ENCODE data around the gene TUBB.
"Not testable (repeated sequence)": the region's sequence is repeated elsewhere in the genome, so short reads cannot be mapped to it uniquely, and the experiment has no call there.

TUBB gene

DNA sequence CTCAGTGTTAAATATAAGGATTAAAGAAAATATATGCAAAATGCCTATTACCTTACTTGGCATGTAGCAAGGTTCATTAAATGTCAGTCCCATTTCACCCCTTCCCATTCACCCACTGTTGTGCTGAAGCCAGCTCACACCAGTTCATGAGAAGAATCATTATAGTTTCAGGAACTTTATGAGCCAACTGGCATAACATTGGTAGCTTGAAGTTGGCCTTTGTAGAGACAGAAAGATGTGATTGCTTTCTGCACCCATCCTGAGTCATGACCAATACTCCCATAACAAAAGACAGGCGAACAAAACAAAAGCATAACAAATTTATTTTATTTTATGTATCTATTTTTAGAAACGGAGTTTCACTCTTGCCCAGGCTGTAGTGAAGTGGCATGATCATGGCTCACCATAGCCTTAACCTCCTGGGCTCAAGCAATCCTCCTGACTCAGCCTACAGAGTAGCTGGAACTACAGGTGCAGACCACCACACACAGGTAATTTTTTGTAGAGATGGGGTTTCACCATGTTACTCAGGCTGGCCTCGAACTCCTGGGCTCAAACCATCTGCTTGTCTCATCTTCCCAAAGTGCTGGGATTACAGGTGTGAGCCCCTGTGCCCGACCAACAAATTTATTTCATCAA is 41.8 kb downstream of the TUBB start:
- peaks cover 10% of the 10 kb centered on the region for H3K27me3 ChIP-seq (replicated peaks; ENCODE audit: insufficient read depth, low read length)
- no peak overlapping the region for H3K27ac ChIP-seq (ENCODE audit: low read length)
- no peak overlapping the region for H3K4me2 ChIP-seq (ENCODE audit: low read depth, low read length)
- no peak for DNase-seq
- H3K9me3 ChIP-seq (replicated peaks; ENCODE audit: insufficient read depth, low read length), result no peaks in the 10 kb centered on the region
- no peaks in the 10 kb centered on the region for H3F3A ChIP-seq (ENCODE audit: insufficient read depth, low read length)
- H3K4me3 ChIP-seq (ENCODE audit: low read length), result no peak overlapping the region
- H4K20me1 ChIP-seq (ENCODE audit: insufficient read depth, low read length), result no peaks in the 10 kb centered on the region
- H3K79me2 ChIP-seq (ENCODE audit: low read length), result no peaks in the 10 kb centered on the region
- no peak overlapping the region for H2AFZ ChIP-seq (ENCODE audit: low read length)
- TF ChIP-seq EZH2 (optimal IDR thresholded peaks at IDR 0.05; ENCODE audit: low read depth, low read length) (no peak), EZH2phosphoT487 (IDR thresholded peaks at IDR 0.05; ENCODE audit: low read length) (no peak)
- TF ChIP-seq, protein P1, sequence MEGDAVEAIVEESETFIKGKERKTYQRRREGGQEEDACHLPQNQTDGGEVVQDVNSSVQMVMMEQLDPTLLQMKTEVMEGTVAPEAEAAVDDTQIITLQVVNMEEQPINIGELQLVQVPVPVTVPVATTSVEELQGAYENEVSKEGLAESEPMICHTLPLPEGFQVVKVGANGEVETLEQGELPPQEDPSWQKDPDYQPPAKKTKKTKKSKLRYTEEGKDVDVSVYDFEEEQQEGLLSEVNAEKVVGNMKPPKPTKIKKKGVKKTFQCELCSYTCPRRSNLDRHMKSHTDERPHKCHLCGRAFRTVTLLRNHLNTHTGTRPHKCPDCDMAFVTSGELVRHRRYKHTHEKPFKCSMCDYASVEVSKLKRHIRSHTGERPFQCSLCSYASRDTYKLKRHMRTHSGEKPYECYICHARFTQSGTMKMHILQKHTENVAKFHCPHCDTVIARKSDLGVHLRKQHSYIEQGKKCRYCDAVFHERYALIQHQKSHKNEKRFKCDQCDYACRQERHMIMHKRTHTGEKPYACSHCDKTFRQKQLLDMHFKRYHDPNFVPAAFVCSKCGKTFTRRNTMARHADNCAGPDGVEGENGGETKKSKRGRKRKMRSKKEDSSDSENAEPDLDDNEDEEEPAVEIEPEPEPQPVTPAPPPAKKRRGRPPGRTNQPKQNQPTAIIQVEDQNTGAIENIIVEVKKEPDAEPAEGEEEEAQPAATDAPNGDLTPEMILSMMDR (IDR thresholded peaks at IDR 0.05; ENCODE audit: low read length), result no peak
- no peaks in the 10 kb centered on the region for H3K36me3 ChIP-seq (replicated peaks; ENCODE audit: insufficient read depth, low read length)
- H3K9me2 ChIP-seq (replicated peaks; ENCODE audit: insufficient read depth, low read length), result no peaks in the 10 kb centered on the region
- no peak overlapping the region for H3K9ac ChIP-seq (ENCODE audit: low read length)
- H3K4me1 ChIP-seq (ENCODE audit: low read length), result no peaks in the 10 kb centered on the region

DNA sequence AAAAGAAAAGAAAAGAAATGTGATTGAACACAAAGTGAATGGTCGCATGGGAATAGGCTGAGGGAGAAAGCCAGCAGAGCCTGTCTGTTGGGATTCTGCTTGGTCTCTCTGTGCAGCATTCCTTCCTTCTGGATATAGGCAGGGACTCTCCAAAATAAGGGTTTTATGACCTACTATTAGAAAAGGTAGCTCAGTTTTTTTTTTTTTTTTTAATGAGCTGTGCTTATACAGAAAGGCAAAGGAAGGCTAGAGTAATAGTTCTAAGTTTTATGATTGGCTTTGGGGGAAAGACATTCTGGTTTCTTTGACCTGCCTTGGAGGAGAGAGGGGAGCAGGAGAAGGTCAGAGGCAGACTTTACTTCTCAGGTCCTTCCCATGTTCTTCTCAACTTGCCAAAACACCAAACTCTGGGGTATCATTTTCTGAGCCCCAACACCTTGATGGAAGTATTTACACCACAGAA is 43.0 kb downstream of the TUBB start:
- DNase-seq, result no peak
- no peaks in the 10 kb centered on the region for H3K79me2 ChIP-seq (ENCODE audit: low read length)
- no peaks in the 10 kb centered on the region for H4K20me1 ChIP-seq (ENCODE audit: insufficient read depth, low read length)
- H3K4me2 ChIP-seq (ENCODE audit: low read depth, low read length), result no peak overlapping the region
- no peaks in the 10 kb centered on the region for H3K4me1 ChIP-seq (ENCODE audit: low read length)
- H3F3A ChIP-seq (ENCODE audit: insufficient read depth, low read length), result no peaks in the 10 kb centered on the region
- no peak overlapping the region for H3K9ac ChIP-seq (ENCODE audit: low read length)
- no peak overlapping the region for H2AFZ ChIP-seq (ENCODE audit: low read length)
- TF ChIP-seq, protein P1 (IDR thresholded peaks at IDR 0.05; ENCODE audit: low read length), result no peak
- TF ChIP-seq EZH2phosphoT487 (IDR thresholded peaks at IDR 0.05; ENCODE audit: low read length) (no peak), EZH2 (optimal IDR thresholded peaks at IDR 0.05; ENCODE audit: low read depth, low read length) (no peak)
- no peaks in the 10 kb centered on the region for H3K9me2 ChIP-seq (replicated peaks; ENCODE audit: insufficient read depth, low read length)
- no peak overlapping the region for H3K4me3 ChIP-seq (ENCODE audit: low read length)
- no peaks in the 10 kb centered on the region for H3K36me3 ChIP-seq (replicated peaks; ENCODE audit: insufficient read depth, low read length)
- H3K9me3 ChIP-seq (replicated peaks; ENCODE audit: insufficient read depth, low read length), result no peaks in the 10 kb centered on the region
- peaks cover 10% of the 10 kb centered on the region for H3K27me3 ChIP-seq (replicated peaks; ENCODE audit: insufficient read depth, low read length)
- H3K27ac ChIP-seq (ENCODE audit: low read length), result no peak overlapping the region

DNA sequence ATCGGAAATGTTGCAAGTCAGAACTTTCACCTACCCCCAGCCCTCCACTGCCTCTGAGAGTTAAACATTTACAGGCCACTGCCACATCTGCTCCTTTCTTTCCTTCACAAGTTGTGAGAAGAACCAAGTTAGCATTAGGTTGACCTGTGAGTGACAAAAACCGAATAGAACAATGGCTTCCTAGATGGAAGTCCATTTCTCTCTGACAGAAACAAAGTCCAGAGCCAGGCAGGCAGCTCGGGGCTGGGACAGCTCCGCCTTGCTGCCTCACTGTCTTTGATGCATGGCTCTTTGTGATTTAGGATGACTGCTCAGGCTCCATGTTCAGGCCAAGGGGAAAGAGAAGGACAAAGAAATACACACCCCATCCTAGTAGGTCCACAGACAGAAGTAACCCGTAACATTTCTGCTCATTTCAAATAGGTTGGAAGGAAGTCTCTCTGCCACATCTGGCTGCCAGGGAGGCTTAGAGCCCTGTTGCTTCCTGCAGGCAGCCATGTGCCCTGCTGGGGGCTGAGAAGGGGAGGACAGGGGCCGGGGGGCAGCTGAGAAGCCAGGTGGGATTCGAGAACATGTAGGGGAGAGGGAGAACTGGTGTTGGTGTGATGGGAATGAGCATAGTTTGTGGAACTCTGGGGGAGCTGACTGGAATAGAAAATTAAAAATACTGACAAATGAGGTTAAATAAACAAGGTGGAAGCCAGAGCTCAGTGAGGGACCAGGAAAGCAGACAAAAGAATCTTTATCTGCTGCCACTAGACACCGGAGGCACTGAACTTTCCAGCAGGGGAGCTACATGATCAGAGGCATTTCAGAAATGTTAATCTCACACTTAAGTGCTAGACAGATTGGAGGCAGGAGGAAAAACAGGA is 43.7 kb downstream of the TUBB start:
- no peak overlapping the region for H3K27ac ChIP-seq (ENCODE audit: low read length)

DNA sequence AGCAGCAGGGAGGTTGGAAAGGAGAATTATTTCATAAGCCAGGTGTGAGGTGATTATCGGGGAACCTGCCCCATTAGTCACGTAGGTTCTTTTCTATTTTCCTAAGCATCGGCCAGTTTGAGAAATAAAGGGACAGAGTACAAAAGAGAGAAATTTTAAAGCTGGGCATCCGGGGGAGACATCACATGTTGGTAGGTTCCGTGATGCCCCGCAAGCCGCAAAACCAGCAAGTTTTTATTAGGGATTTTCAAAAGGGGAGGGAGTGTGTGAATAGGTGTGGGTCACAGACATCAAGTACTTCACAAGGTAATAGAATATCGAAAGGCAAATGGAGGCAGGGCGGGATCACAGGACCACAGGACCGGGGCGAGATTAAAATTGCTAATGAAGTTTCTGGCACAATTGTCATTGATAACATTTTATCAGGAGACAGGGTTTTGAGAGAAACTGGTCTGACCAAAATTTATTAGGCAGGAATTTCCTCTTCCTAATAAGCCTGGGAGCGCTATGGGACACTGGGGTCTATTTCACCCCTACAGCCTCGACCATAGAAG is 44.4 kb downstream of the TUBB start:
- not testable (repeated sequence) for H3K4me1 ChIP-seq (ENCODE audit: low read length); H3K4me3 ChIP-seq (ENCODE audit: low read length); H3K9ac ChIP-seq (ENCODE audit: low read length); H3K9me3 ChIP-seq (replicated peaks; ENCODE audit: insufficient read depth, low read length); H4K20me1 ChIP-seq (ENCODE audit: insufficient read depth, low read length); DNase-seq; H3K27ac ChIP-seq (ENCODE audit: low read length); H3K36me3 ChIP-seq (replicated peaks; ENCODE audit: insufficient read depth, low read length); H3F3A ChIP-seq (ENCODE audit: insufficient read depth, low read length); H3K9me2 ChIP-seq (replicated peaks; ENCODE audit: insufficient read depth, low read length); H3K4me2 ChIP-seq (ENCODE audit: low read depth, low read length); H3K79me2 ChIP-seq (ENCODE audit: low read length); H2AFZ ChIP-seq (ENCODE audit: low read length)
- peaks cover 10% of the 10 kb centered on the region for H3K27me3 ChIP-seq (replicated peaks; ENCODE audit: insufficient read depth, low read length)

More for the DNA sequence above, 43.7 kb downstream of the TUBB start:
- DNase-seq, result no peak
- H3K36me3 ChIP-seq (replicated peaks; ENCODE audit: insufficient read depth, low read length), result no peaks in the 10 kb centered on the region
- no peaks in the 10 kb centered on the region for H3K9me3 ChIP-seq (replicated peaks; ENCODE audit: insufficient read depth, low read length)
- H3K79me2 ChIP-seq (ENCODE audit: low read length), result no peaks in the 10 kb centered on the region
- no peak overlapping the region for H3K4me3 ChIP-seq (ENCODE audit: low read length)
- no peak overlapping the region for H3K4me2 ChIP-seq (ENCODE audit: low read depth, low read length)
- no peaks in the 10 kb centered on the region for H3K9me2 ChIP-seq (replicated peaks; ENCODE audit: insufficient read depth, low read length)
- H2AFZ ChIP-seq (ENCODE audit: low read length), result no peak overlapping the region
- TF ChIP-seq EZH2 (optimal IDR thresholded peaks at IDR 0.05; ENCODE audit: low read depth, low read length) (no peak), EZH2phosphoT487 (IDR thresholded peaks at IDR 0.05; ENCODE audit: low read length) (no peak)
- TF ChIP-seq, protein P1 (IDR thresholded peaks at IDR 0.05; ENCODE audit: low read length), result no peak
- no peaks in the 10 kb centered on the region for H4K20me1 ChIP-seq (ENCODE audit: insufficient read depth, low read length)
- H3K4me1 ChIP-seq (ENCODE audit: low read length), result no peaks in the 10 kb centered on the region
- peaks cover 10% of the 10 kb centered on the region for H3K27me3 ChIP-seq (replicated peaks; ENCODE audit: insufficient read depth, low read length)
- H3F3A ChIP-seq (ENCODE audit: insufficient read depth, low read length), result no peaks in the 10 kb centered on the region
- H3K9ac ChIP-seq (ENCODE audit: low read length), result no peak overlapping the region

DNA sequence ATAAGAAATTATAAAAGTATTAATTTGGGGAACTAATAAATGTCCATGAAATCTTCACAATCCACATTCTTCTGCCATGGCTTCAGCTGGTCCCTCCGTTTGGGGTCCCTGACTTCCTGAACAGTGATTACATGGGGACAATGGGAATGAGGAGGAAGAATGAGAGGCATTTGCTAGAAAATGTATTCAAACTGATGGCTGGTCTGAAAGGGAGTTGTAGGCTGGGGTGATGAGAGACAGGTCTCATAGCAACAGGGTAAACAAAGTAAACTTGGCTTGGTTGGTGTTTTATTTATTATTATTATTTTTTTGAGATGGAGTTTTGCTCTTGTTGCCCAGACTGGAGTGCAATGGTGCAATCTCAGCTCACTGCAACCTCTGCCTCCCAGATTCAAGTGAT is 45.3 kb downstream of the TUBB start:
- H3F3A ChIP-seq (ENCODE audit: insufficient read depth, low read length); H3K9me2 ChIP-seq (replicated peaks; ENCODE audit: insufficient read depth, low read length); H3K9ac ChIP-seq (ENCODE audit: low read length); H2AFZ ChIP-seq (ENCODE audit: low read length); H3K27ac ChIP-seq (ENCODE audit: low read length); H3K36me3 ChIP-seq (replicated peaks; ENCODE audit: insufficient read depth, low read length); DNase-seq; H3K79me2 ChIP-seq (ENCODE audit: low read length); H4K20me1 ChIP-seq (ENCODE audit: insufficient read depth, low read length); H3K4me3 ChIP-seq (ENCODE audit: low read length); H3K4me1 ChIP-seq (ENCODE audit: low read length); H3K9me3 ChIP-seq (replicated peaks; ENCODE audit: insufficient read depth, low read length); H3K4me2 ChIP-seq (ENCODE audit: low read depth, low read length): not testable (repeated sequence)
- H3K27me3 ChIP-seq (replicated peaks; ENCODE audit: insufficient read depth, low read length), result peaks cover 10% of the 10 kb centered on the region
